ENCODE data around the gene SERPIND1. TPM values are rescaled to one million over a fixed set of nuclear protein-coding genes. Genes with fewer than 3 reads are reported as not detected.
A peak's percentile ranks its signal among the peaks of the same experiment; 100 is the strongest.

Gene SERPIND1
- total RNA-seq, 1 donor from 2014 or later: not detected

- no peak overlapping the region for H3K27ac Mint-ChIP-seq (ENCODE audit: unreplicated experiment)
- Histone ChIP-seq H3K36me3 (ENCODE audit: insufficient read depth, low read length) (peaks cover 18% of the 10 kb centered on the region), H2AFZ (ENCODE audit: low read depth, low read length) (no peak overlapping the region), H4K20me1 (ENCODE audit: insufficient read depth, low read length) (no peaks in the 10 kb centered on the region), H3K79me2 (ENCODE audit: insufficient read depth, low read length) (no peaks in the 10 kb centered on the region), H3K4me2 (ENCODE audit: low read length) (no peak overlapping the region), H3K9ac (ENCODE audit: low read length) (no peak overlapping the region), H3K27ac (ENCODE audit: low read depth, low read length) (no peak overlapping the region), H3K27me3 (ENCODE audit: insufficient read depth, low read length) (no peaks in the 10 kb centered on the region), H3K4me3 (ENCODE audit: insufficient read depth, low read depth, low read length) (no peak overlapping the region), H3K9me3 (ENCODE audit: insufficient read depth, low read depth, low read length) (no peaks in the 10 kb centered on the region), H3K4me1 (ENCODE audit: insufficient read depth, low read length) (no peaks in the 10 kb centered on the region)
- H3K36me3 Mint-ChIP-seq (ENCODE audit: low read depth, unreplicated experiment): peaks cover 20% of the 10 kb centered on the region
- H3K27me3 Mint-ChIP-seq (ENCODE audit: low read depth, unreplicated experiment): no peaks in the 10 kb centered on the region
- H3K4me3 Mint-ChIP-seq (ENCODE audit: unreplicated experiment): no peak overlapping the region
- H3K9me3 Mint-ChIP-seq (ENCODE audit: unreplicated experiment): peaks cover 2% of the 10 kb centered on the region
- FAIRE-seq: no peak
- no peak for DNase-seq (ENCODE audit: low read depth)
- TF ChIP-seq EZH2 (IDR thresholded peaks at IDR 0.05; ENCODE audit: insufficient read depth, low read length) (no peak), CTCF (IDR thresholded peaks at IDR 0.05; ENCODE audit: insufficient read depth, low read depth, low read length) (no peak)
- H3K4me1 Mint-ChIP-seq (ENCODE audit: low read depth, unreplicated experiment): no peaks in the 10 kb centered on the region
Measured at GRCh38 chr22:20741008-20741633, 32.8 kb upstream of the SERPIND1 start.

- Histone ChIP-seq H2AFZ (ENCODE audit: low read depth, low read length) (no peak overlapping the region), H3K9ac (ENCODE audit: low read length) (no peak overlapping the region), H3K9me3 (ENCODE audit: insufficient read depth, low read depth, low read length) (no peaks in the 10 kb centered on the region), H3K27ac (ENCODE audit: low read depth, low read length) (no peak overlapping the region), H3K4me3 (ENCODE audit: insufficient read depth, low read depth, low read length) (no peak overlapping the region), H3K36me3 (ENCODE audit: insufficient read depth, low read length) (peaks cover 18% of the 10 kb centered on the region), H3K4me2 (ENCODE audit: low read length) (no peak overlapping the region), H3K79me2 (ENCODE audit: insufficient read depth, low read length) (no peaks in the 10 kb centered on the region), H4K20me1 (ENCODE audit: insufficient read depth, low read length) (no peaks in the 10 kb centered on the region), H3K27me3 (ENCODE audit: insufficient read depth, low read length) (no peaks in the 10 kb centered on the region), H3K4me1 (ENCODE audit: insufficient read depth, low read length) (no peaks in the 10 kb centered on the region)
- Mint-ChIP-seq H3K4me3 (ENCODE audit: unreplicated experiment) (no peak overlapping the region), H3K27me3 (ENCODE audit: low read depth, unreplicated experiment) (no peaks in the 10 kb centered on the region), H3K36me3 (ENCODE audit: low read depth, unreplicated experiment) (peaks cover 20% of the 10 kb centered on the region), H3K27ac (ENCODE audit: unreplicated experiment) (no peak overlapping the region), H3K9me3 (ENCODE audit: unreplicated experiment) (peaks cover 2% of the 10 kb centered on the region), H3K4me1 (ENCODE audit: low read depth, unreplicated experiment) (no peaks in the 10 kb centered on the region)
- TF ChIP-seq CTCF (IDR thresholded peaks at IDR 0.05; ENCODE audit: insufficient read depth, low read depth, low read length) (peak; percentile 71), EZH2 (IDR thresholded peaks at IDR 0.05; ENCODE audit: insufficient read depth, low read length) (no peak)
- FAIRE-seq: no peak
- DNase-seq (ENCODE audit: low read depth): no peak
Measured at GRCh38 chr22:20741634-20742581, 32.0 kb upstream of the SERPIND1 start.
